AML-193 (cell line): ENCODE data around the gene SULT1A1.

Experiments used
- DNase-seq, 2 experiments: peaks; one replicate each; lab custom pipeline; 2025; lab: John Stamatoyannopoulos, UW

Gene SULT1A1

GRCh38 chr16:28556914-28557320 lies 52.9 kb downstream of the SULT1A1 start:
- no peak for DNase-seq

GRCh38 chr16:28555561-28555960 lies 54.3 kb downstream of the SULT1A1 start:
- DNase-seq = no peak
